ENCODE measurements around the gene CDK14.

CDK14 gene

GRCh38 chr7:91082038-91082437 lies 485.9 kb downstream of the CDK14 start:
- H3K4me1 Mint-ChIP-seq: peaks cover 18% of the 10 kb centered on the region
- H3K27ac Mint-ChIP-seq: no peak overlapping the region
- H3K27me3 Mint-ChIP-seq: no peaks in the 10 kb centered on the region
- H3K9me3 Mint-ChIP-seq: no peaks in the 10 kb centered on the region
- DNase-seq (no peak), ATAC-seq (no peak)
- no peak overlapping the region for H3K4me3 Mint-ChIP-seq
- no peaks in the 10 kb centered on the region for H3K36me3 Mint-ChIP-seq (ENCODE audit: low read depth)

- H3K36me3 Mint-ChIP-seq (ENCODE audit: low read depth): no peaks in the 10 kb centered on the region
- H3K27ac Mint-ChIP-seq: no peak overlapping the region
- no peaks in the 10 kb centered on the region for H3K27me3 Mint-ChIP-seq
- ATAC-seq (no peak), DNase-seq (no peak)
- no peak overlapping the region for H3K4me3 Mint-ChIP-seq
- peaks cover 18% of the 10 kb centered on the region for H3K4me1 Mint-ChIP-seq
- H3K9me3 Mint-ChIP-seq: no peaks in the 10 kb centered on the region
Observed at GRCh38 chr7:91082852-91083495, 486.9 kb downstream of the CDK14 start.

- DNase-seq (peak; percentile 2), ATAC-seq (peak; percentile 82)
- Mint-ChIP-seq H3K4me1 (peaks cover 18% of the 10 kb centered on the region), H3K27ac (no peak overlapping the region), H3K36me3 (ENCODE audit: low read depth) (no peaks in the 10 kb centered on the region), H3K9me3 (no peaks in the 10 kb centered on the region), H3K27me3 (no peaks in the 10 kb centered on the region), H3K4me3 (no peak overlapping the region)
Observed at GRCh38 chr7:91083855-91084644, 487.9 kb downstream of the CDK14 start.

DNA sequence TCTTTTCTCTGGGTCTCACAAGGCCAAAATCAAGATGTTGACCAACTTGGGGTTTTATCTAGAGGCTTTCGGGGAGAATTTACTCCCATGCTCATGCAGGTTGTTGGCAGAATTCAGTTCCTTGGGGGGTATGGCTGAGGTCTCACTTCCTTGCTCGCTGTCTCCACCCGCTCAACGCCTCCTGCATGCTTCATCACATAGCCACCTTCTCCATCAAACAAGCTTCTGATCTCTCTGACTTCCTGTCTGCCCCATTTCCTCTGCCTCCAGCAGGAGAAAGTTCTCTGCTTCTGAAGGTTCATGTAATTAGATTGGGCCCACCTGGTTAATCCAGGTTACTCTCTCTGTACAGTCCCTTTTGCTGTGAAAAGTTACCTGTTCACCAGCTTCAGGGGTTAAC lies 489.1 kb downstream of the CDK14 start:
- ATAC-seq (no peak), DNase-seq (no peak)
- peaks cover 18% of the 10 kb centered on the region for H3K4me1 Mint-ChIP-seq
- H3K36me3 Mint-ChIP-seq (ENCODE audit: low read depth): no peaks in the 10 kb centered on the region
- no peak overlapping the region for H3K4me3 Mint-ChIP-seq
- no peak overlapping the region for H3K27ac Mint-ChIP-seq
- no peaks in the 10 kb centered on the region for H3K27me3 Mint-ChIP-seq
- H3K9me3 Mint-ChIP-seq: no peaks in the 10 kb centered on the region

GRCh38 chr7:91086200-91086599 lies 490.1 kb downstream of the CDK14 start:
- ATAC-seq: no peak
- Mint-ChIP-seq H3K9me3 (no peaks in the 10 kb centered on the region), H3K4me3 (no peak overlapping the region), H3K27ac (no peak overlapping the region), H3K4me1 (peaks cover 18% of the 10 kb centered on the region), H3K27me3 (no peaks in the 10 kb centered on the region), H3K36me3 (ENCODE audit: low read depth) (no peaks in the 10 kb centered on the region)
- DNase-seq: no peak

DNA sequence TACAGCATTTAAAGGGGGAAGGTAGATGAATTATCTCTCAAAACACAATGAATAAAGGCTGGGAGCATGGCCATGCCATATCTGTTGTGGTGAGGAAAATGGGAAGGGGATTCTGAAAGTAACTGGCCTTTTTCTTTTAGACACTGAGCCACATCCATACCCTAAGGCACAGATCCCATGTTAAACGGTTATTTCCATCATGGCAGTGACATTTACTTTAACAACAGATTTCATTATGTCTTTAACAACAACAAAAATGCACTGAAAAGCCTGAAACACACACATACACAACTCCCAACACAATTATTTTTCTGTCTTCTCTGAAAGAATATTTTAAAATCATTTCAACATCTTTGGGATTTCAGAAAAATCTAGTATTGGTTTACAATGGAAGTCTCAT lies 492.0 kb downstream of the CDK14 start:
- H3K4me1 Mint-ChIP-seq: peaks cover 18% of the 10 kb centered on the region

GRCh38 chr7:91088691-91089090 lies 492.6 kb downstream of the CDK14 start:
- no peaks in the 10 kb centered on the region for H3K9me3 Mint-ChIP-seq
- H3K36me3 Mint-ChIP-seq (ENCODE audit: low read depth): no peaks in the 10 kb centered on the region
- peaks cover 15% of the 10 kb centered on the region for H3K4me1 Mint-ChIP-seq

More for the DNA sequence above, 492.0 kb downstream of the CDK14 start:
- no peak for DNase-seq
- Mint-ChIP-seq H3K27ac (no peak overlapping the region), H3K9me3 (no peaks in the 10 kb centered on the region), H3K27me3 (no peaks in the 10 kb centered on the region), H3K4me3 (no peak overlapping the region), H3K36me3 (ENCODE audit: low read depth) (no peaks in the 10 kb centered on the region)
- no peak for ATAC-seq

DNA sequence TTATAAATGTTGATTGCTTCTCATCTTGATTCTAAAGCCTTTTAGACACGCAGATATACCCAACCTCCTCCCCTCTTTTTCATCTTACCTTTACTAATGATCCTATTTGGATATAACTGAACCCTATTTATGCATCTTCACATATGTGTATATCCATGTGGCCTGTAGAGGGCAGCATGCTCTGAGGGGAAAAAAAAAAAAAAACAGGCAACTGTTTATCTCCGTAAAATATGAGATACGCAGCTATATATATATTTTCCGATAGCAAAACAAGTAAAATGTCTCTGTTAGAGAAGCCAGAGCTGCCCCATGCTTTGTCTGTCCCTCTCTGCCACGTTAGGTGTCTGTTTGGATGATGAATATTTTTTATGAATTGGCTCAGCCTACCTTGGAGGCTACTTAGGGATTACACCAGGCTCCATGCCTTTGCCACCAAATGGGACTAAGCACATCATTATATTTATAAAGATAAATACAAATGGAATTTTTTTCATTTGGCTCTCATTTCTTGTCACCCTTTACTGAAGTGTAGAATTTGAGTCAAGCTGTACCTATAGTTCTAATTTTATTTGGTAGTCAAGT lies 493.4 kb downstream of the CDK14 start:
- H3K27me3 Mint-ChIP-seq: no peaks in the 10 kb centered on the region
- H3K4me1 Mint-ChIP-seq: peaks cover 10% of the 10 kb centered on the region
- no peak for ATAC-seq
- H3K36me3 Mint-ChIP-seq (ENCODE audit: low read depth): no peaks in the 10 kb centered on the region
- no peak for DNase-seq
- no peak overlapping the region for H3K27ac Mint-ChIP-seq
- no peak overlapping the region for H3K4me3 Mint-ChIP-seq
- H3K9me3 Mint-ChIP-seq: no peaks in the 10 kb centered on the region

More at GRCh38 chr7:91088691-91089090, 492.6 kb downstream of the CDK14 start:
- no peaks in the 10 kb centered on the region for H3K27me3 Mint-ChIP-seq
- H3K4me3 Mint-ChIP-seq: no peak overlapping the region
- no peak for ATAC-seq
- DNase-seq: no peak
- H3K27ac Mint-ChIP-seq: no peak overlapping the region

GRCh38 chr7:91090684-91091083 lies 494.6 kb downstream of the CDK14 start:
- DNase-seq (no peak), ATAC-seq (no peak)
- Mint-ChIP-seq H3K27me3 (no peaks in the 10 kb centered on the region), H3K27ac (no peak overlapping the region), H3K9me3 (no peaks in the 10 kb centered on the region), H3K4me1 (no peaks in the 10 kb centered on the region), H3K36me3 (ENCODE audit: low read depth) (no peaks in the 10 kb centered on the region), H3K4me3 (no peak overlapping the region)

DNA sequence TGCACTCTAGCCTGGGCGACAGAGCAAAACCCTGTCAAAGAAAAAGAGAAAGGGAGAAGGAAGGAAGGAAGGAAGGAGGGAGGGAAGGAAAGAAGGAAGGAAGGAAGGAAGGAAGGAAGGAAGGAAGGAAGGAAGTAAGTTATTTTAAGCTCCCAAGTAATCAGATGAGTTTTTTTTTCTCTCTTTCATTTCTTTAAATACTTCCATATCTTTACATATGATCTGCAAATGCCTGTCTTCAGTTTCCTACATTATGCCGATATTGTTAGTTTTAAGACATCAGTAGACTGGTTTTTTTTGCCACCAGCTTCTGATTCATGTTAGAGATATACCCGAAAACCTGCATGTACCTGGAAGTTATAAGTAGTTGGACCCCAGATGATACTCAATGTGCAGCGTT lies 495.5 kb downstream of the CDK14 start:
- Mint-ChIP-seq H3K27me3 (no peaks in the 10 kb centered on the region), H3K36me3 (ENCODE audit: low read depth) (no peaks in the 10 kb centered on the region), H3K9me3 (no peaks in the 10 kb centered on the region), H3K4me1 (no peaks in the 10 kb centered on the region), H3K27ac (no peak overlapping the region), H3K4me3 (no peak overlapping the region)
- DNase-seq (no peak), ATAC-seq (no peak)

DNA sequence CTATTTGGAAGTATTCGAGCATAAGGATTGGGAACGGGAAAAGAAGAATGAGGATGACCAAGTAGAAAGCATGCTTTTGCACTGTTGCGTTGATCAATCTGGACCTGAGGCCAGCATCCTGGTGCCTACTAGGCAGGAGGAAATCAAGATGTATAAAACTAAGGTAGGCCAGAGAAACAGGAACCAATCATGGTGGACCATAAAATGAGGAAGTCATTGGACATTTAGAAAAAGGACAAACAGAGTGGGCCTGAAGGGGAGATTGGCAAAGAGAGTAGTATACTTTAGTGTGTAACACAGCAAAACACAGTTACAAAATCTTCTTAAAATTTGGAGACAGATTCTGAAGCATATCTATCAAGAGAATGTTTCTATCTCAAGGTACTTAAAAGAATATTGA lies 497.1 kb downstream of the CDK14 start:
- Mint-ChIP-seq H3K4me3 (no peak overlapping the region), H3K9me3 (no peaks in the 10 kb centered on the region), H3K4me1 (no peaks in the 10 kb centered on the region), H3K27ac (no peak overlapping the region), H3K36me3 (ENCODE audit: low read depth) (no peaks in the 10 kb centered on the region), H3K27me3 (no peaks in the 10 kb centered on the region)
- no peak for ATAC-seq
- DNase-seq: no peak

DNA sequence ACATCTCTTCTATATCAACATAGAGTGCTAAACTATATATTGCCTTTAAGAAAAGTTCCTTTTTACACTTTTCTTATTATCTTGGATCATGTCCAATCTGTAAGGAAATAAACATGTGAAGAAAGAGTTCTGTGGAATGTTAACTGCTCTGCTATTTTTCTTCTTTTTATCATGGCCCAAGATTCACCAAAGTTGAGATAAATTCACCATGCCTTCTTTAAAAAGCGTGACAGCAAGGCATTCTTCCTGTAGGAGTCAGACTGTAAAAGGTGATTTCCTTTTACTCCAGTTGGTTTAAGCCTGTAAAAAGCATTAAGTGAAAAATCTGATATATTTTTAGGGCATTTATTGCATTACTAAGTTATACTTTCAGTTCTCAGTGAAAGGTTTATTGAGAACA lies 502.4 kb downstream of the CDK14 start:
- Mint-ChIP-seq H3K9me3 (no peaks in the 10 kb centered on the region), H3K4me1 (no peaks in the 10 kb centered on the region), H3K36me3 (ENCODE audit: low read depth) (no peaks in the 10 kb centered on the region), H3K4me3 (no peak overlapping the region), H3K27me3 (no peaks in the 10 kb centered on the region), H3K27ac (no peak overlapping the region)
- no peak for ATAC-seq
- no peak for DNase-seq

- Mint-ChIP-seq H3K4me3 (no peak overlapping the region), H3K27me3 (peaks cover 2% of the 10 kb centered on the region), H3K9me3 (no peaks in the 10 kb centered on the region), H3K4me1 (no peaks in the 10 kb centered on the region), H3K27ac (no peak overlapping the region), H3K36me3 (ENCODE audit: low read depth) (no peaks in the 10 kb centered on the region)
- ATAC-seq (no peak), DNase-seq (no peak)
Observed at GRCh38 chr7:91103363-91103762, 507.2 kb downstream of the CDK14 start.

DNA sequence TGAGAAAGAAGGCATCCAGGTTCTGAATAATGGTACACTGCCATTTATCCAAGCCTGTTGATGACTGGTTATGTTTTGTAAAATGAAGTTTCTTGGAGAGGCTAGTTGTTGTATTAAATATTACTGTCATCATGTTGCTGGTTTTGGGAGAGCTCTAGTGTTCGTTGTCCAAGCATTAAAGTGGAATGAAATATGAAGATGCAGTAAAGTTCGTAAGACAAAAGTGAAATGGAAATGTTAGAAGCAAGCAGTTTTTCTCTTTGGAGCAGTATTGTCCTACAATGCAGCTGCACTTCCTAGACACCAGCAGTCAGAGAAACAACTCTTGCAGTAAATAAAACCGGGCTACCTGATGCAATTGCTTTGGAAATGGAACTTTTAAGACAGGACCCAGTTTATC lies 511.3 kb downstream of the CDK14 start:
- H3K27ac Mint-ChIP-seq: no peak overlapping the region
- ATAC-seq (no peak), DNase-seq (no peak)
- H3K4me3 Mint-ChIP-seq: no peak overlapping the region
- no peaks in the 10 kb centered on the region for H3K9me3 Mint-ChIP-seq
- no peaks in the 10 kb centered on the region for H3K4me1 Mint-ChIP-seq
- no peaks in the 10 kb centered on the region for H3K36me3 Mint-ChIP-seq (ENCODE audit: low read depth)
- H3K27me3 Mint-ChIP-seq: peaks cover 2% of the 10 kb centered on the region

GRCh38 chr7:91109200-91109599 lies 513.1 kb downstream of the CDK14 start:
- Mint-ChIP-seq H3K4me3 (no peak overlapping the region), H3K27ac (no peak overlapping the region), H3K27me3 (peaks cover 2% of the 10 kb centered on the region), H3K4me1 (no peaks in the 10 kb centered on the region), H3K36me3 (ENCODE audit: low read depth) (no peaks in the 10 kb centered on the region), H3K9me3 (no peaks in the 10 kb centered on the region)
- ATAC-seq (no peak), DNase-seq (no peak)
